GM19328 (cell line): ENCODE measurements around the gene ARID1B.

ENCODE experiments used
- ATAC-seq: cut with Tn5 transposase; IDR thresholded peaks from one replicate; pipeline ENCODE4 v1.9.1; 2021; ENCODE audit warnings: mild to moderate bottlenecking, moderate library complexity; ENCODE audit not compliant: unreplicated experiment

The ARID1B gene

GRCh38 chr6:156773935-156774852 lies 3.0 kb upstream of the ARID1B start:
- ATAC-seq: no peak

- ATAC-seq: no peak
Measured at GRCh38 chr6:156774863-156775405, 2.2 kb upstream of the ARID1B start.

DNA sequence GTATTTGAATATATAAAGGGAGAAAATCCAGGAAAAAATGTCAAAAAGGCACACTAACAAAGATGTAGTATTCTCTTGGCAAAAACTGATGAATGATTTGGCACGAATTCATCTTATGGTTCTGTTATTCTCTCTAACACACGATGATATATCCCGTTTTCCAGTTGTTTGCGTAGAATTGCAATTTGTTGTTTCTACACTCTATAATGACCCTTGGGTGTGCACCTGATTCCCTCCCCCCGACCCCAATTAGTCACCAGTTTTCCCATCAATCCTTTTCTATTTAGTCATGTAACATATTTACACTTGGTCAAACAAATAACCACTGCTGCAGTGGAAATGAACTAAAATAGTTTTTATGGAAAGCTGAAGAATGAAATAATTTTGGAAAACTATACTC lies 1.5 kb upstream of the ARID1B start:
- ATAC-seq: no peak

GRCh38 chr6:156776470-156776839 lies 723 bp upstream of the ARID1B start:
- ATAC-seq: no peak

- no peak for ATAC-seq
Measured at GRCh38 chr6:156777577-156778453, 637 bp downstream of the ARID1B start.

DNA sequence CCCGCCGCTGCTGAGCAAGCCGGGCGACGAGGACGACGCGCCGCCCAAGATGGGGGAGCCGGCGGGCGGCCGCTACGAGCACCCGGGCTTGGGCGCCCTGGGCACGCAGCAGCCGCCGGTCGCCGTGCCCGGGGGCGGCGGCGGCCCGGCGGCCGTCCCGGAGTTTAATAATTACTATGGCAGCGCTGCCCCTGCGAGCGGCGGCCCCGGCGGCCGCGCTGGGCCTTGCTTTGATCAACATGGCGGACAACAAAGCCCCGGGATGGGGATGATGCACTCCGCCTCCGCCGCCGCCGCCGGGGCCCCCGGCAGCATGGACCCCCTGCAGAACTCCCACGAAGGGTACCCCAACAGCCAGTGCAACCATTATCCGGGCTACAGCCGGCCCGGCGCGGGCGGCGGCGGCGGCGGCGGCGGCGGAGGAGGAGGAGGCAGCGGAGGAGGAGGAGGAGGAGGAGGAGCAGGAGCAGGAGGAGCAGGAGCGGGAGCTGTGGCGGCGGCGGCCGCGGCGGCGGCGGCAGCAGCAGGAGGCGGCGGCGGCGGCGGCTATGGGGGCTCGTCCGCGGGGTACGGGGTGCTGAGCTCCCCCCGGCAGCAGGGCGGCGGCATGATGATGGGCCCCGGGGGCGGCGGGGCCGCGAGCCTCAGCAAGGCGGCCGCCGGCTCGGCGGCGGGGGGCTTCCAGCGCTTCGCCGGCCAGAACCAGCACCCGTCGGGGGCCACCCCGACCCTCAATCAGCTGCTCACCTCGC lies 1.5 kb downstream of the ARID1B start:
- ATAC-seq: no peak

- no peak for ATAC-seq
Measured at GRCh38 chr6:156779206-156780094, 2.3 kb downstream of the ARID1B start.

DNA sequence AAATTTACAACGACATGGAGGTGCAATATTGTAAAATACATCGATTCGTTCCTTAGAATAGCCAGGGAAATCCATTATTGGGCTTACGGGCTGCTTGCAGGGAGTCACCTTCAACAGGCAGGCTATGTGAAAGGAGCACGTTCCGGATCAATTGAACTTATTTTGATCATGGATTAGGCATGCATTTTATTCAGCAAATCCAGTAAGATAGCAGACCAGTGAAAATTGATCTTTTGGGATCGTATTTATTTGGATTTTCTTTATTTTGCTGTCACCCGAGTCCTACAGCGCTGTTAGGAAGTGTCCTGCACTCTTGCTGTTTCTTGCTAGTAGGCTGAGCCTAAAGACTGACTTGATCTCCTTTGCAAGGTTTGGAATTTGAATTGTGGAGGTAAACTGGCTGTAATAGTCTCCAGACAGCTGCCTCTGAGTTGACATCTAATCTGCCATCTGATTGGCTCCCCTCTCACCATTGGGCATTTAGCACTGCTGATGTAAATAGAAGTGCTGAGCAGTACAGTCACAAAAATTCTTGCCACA lies 3.0 kb downstream of the ARID1B start:
- ATAC-seq: peak; percentile 41

DNA sequence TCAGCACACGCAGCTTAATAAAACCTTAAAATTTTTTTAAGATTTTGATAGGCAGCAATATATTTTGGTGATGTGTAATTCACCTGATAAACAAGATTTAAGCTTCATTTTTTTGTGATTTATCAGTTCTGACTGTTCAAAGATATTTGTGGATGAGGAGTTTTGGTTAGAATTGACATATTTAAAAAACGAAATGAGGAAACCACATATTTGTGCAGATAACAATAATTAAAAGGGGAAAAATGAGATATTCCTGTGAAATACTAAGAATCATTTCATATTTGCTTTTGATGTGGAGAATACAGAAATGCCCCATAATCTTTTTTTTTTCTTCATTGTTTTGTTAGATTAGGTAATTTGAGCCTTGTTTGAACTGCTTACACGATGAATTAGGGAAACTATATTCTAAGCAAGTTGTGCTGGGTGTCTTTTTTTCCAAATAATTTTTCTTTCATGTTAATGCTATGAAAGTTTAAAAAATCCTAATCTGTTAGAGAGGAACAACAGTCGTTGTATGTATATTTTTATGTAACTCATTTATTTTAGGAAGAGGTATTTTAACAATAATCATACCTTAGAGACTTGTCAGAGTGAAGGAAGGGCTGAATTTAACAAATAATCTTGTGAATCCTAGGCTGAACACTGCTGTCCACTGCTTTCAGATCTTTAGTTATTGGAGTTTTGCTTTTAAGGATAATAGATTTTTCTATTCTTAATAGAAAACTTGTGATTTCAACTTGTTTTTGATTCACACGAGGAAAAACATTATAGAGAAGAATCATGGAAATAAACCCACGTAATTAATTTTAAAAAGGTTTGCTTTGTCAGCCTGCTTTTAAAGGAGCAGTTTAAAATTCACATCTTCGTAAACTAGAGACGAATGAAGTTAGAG lies 4.0 kb downstream of the ARID1B start:
- no peak for ATAC-seq

GRCh38 chr6:156781861-156782631 lies 4.9 kb downstream of the ARID1B start:
- ATAC-seq: no peak

- ATAC-seq: no peak
Measured at GRCh38 chr6:156782691-156783320, 5.6 kb downstream of the ARID1B start.

DNA sequence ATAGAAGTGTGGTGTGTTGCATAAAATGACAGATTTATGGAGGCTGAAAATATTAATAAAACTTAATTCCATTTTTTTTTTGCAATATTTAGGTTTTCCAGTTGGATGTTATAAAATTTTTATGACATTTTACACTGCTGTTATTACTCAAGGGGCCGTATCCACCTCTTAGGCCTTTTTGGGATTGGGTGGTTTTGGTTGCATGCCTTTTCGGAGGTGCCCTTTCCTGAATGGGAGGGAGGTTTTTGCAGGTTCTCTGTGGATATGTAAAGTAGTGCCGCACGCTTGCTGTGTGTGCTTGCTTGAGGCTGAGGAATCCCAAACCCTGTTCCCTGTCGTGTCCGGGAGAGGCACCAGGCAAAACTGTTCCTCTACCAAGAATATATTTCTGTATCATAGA lies 6.8 kb downstream of the ARID1B start:
- ATAC-seq: no peak

GRCh38 chr6:156786652-156787051 lies 9.5 kb downstream of the ARID1B start:
- ATAC-seq: no peak

DNA sequence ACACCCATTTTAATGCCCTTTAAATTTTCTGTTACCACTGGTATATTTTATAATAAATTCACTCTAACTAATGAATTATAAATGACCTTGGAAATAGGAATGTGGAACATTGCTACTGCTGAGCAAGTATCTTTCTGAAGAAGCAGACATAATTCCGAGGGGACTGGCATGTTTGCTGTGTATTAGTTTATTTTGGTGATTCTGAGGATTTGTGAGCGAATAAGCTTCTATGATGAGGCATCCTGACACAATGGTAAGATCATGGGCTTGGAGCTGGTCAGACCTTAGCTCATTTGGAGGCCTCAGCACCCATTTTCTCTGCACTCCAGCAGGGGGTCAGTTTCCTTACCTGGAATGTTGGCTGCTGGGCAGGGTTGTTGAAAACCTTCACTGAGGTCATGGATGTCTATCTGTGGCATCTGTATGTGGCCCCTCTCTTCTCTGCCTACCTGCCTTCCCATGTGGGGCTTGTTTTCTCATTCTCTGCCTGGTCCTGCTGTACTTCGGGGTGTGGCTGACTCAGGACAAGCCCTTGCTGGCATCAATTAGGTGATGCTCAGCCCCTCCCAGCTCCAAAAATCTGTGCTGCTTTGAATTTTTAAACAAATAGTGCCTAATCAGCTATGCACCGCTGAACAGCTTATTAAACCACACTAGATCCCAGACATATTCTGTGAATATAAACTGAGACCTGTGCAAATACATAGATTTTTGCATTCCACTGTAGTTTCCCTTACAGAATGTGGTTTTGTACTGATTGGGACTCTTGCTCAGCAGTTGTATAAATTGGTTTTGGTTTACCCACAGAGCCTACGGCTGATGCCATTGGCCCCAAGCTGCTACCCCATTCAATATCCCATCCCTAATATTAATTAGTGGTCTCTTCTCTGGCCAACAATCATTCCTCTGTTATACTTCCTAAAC lies 10.7 kb downstream of the ARID1B start:
- ATAC-seq: no peak

GRCh38 chr6:156789081-156789943 lies 12.1 kb downstream of the ARID1B start:
- no peak for ATAC-seq
